GM21737 (cell line): ENCODE results near the gene ZBTB4.

ENCODE experiments used
- ATAC-seq: cut with Tn5 transposase; IDR thresholded peaks from one replicate; pipeline ENCODE4 v1.9.1; 2021; ENCODE audit warnings: mild to moderate bottlenecking, moderate library complexity; ENCODE audit not compliant: unreplicated experiment

The ZBTB4 gene

DNA sequence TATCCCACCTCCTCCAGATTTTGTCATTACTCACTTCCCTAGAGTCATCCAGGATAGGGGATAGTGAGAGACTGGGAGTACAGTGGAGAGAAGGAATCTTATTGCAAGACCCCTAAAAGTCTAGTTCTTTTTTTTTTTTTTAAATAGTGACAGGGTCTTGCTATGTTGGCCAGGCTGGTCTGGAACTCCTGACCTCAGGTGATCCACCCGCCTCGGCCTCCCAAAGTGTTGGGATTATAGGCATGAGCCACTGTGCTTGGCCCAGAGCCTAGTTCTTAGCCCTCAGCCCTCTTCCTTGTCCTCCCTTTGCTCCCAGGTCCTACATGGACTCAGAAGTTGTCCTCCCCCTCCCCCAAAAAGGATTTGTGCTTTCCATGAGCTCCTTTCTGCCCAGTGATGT lies 37.3 kb downstream of the ZBTB4 start:
- ATAC-seq: no peak

DNA sequence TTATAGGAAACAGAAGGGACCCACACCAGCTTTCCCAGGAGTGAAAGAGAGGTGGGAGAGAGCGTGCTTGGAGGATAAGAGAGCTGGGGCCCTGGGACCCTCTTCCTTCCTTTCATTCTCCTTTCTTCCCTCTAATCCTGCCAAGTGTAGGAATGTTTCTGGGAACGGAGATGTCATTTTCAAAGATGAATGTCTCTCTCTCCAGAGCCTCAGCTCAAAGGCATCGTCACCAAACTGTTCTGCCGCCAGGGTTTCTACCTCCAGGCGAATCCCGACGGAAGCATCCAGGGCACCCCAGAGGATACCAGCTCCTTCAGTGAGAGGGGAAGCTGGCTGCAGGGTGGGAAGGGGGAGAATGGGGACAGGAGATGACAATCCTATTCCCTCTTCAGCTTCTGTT lies 38.2 kb downstream of the ZBTB4 start:
- no peak for ATAC-seq

DNA sequence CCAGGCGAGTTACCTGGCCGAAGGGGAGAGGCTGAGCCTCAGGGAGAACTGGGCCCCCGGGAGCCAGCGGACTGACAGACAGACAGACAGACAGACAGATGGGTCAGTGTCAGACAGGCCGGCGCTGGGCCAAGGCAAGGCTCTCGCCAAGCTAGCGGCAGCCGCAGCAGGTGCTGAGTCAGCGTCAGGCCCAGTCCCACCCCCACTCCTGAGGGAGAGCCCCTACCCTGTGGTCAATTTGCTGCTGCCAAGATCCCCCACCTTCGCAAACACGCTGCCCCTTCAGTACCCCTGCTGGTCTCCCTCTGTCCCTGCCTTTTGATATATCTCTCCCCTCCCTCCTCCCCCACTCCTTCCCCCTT lies 38.6 kb downstream of the ZBTB4 start:
- no peak for ATAC-seq

DNA sequence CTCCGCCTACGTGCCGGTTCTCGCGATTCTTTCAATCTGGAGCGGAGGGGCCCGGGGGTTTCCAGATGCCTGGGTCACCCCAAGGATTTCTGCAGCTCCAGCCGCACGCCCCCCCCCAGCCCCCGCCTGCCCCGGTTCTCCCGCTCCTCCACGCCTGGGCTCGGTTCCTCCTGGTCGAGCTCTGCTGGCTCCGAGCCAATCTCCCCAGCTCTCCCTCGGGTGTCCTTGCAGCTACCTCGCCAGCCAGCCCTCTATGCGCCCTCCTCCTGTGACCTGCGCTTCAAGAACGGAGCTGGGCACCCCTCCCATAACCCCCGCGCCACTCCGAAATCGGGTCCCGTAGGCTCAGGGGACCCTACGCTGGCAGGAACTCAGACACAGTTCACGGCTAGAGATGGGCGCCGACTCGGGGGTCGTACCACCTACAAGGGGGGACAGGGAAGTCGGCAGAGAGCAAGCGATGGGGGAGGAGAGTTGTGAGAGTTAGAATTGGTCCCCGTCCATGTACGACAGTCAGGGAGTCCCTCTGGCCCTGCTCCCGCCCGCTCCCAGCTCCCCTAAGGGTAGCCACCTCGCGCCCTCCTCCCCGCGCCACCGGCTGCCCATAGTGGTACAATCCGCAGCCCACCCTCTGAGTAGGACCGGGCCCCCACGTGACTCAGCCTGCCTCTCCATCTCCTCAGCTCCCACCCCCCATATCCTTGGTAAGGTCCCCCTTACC lies 39.2 kb downstream of the ZBTB4 start:
- no peak for ATAC-seq

DNA sequence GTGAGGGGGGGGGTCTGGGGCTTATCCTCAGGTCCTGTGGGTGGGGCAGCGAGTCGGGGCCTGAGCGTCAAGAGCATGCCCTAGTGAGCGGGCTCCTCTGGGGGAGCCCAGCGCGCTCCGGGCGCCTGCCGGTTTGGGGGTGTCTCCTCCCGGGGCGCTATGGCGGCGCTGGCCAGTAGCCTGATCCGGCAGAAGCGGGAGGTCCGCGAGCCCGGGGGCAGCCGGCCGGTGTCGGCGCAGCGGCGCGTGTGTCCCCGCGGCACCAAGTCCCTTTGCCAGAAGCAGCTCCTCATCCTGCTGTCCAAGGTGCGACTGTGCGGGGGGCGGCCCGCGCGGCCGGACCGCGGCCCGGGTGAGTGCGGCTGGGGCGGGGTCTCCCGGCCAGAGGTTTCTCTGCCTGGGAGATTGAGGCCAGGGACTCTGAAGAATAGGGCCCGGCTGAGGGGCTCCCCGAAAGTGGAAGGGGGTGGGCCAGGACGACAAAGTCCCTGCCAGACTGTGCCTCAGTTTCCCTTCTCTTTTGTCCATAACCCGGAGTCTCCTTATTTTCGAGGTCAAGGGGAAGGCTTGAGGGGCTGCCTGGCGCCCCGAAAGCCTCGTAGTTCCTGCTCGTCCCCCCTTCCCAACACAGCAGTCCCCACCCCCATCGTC lies 39.8 kb downstream of the ZBTB4 start, which contains the start of gene FGF11:
Gene FGF11, plus strand, starts transcription at position 51 of the 651 bp plus-strand sequence. Its CDS starts 109 bp downstream, at position 160.
- no peak for ATAC-seq

DNA sequence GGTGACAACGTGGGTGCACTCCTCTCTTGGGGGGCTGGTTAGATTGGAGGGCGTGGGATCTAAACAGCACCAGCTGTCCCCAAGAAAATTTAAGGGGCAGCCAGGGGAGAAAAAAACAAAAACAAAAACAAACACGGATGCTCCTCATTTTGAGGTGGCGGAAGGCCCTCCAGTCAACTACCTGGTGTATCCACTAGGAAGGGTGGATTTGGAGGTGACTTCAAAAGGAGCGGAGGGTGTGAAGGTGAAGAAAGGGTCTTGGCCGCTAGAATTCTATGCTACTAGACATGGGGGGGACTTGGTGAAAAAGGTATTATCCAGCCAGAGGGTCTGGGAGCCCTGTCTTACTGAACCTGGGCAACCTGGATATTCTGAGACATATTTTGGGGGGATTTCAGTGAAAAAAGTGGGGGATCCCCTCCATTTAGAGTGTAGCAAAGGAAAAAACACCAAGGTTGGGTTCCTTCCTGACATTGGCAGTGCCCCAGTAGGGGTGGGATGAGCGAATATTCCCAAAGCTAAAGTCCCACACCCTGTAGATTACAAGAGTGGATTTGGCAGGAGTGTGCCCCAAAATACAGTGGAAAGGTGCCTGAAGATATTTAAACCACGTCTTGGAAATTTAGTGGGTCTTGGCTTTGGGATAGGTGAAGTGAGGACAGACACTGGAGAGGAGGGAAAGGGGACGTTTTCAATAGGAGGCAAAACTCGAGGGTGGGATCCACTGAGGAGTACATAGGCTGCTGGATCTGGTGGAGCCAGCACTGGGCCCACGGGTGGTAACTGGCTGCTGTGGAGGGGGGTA lies 40.6 kb downstream of the ZBTB4 start:
- no peak for ATAC-seq

DNA sequence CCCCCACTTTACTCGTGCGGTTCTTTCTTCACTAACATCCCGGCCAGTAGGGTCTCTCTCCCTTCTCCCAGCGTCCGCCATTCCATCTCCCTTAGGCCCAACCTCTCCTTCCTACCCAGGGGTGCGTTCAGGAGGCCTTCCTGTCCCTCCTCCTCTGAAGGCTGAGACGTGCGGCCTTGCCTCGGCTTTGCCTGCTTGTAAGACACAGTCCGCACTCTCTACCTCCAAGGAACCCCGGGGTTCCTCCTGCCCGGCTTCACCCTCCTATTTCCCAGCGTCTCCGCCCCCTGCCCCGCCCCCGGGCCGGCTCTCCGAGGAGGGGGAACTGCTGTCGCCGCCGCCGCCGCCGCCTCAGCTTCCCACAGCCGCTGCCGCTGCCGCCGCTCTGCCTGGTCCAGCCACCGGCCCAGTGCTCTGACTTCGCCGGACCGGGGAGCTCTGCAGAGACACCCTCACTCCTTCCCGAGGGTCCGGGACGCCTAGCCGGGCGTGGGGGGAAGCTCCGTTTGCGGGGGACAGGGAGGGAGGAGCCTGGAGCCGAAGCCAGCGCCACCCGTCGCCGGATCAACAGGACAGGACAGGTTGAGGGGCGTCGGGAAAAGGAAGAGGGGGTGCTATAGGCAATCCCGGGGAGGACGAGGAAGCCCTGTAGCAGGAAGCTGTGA lies 41.3 kb downstream of the ZBTB4 start:
- no peak for ATAC-seq

DNA sequence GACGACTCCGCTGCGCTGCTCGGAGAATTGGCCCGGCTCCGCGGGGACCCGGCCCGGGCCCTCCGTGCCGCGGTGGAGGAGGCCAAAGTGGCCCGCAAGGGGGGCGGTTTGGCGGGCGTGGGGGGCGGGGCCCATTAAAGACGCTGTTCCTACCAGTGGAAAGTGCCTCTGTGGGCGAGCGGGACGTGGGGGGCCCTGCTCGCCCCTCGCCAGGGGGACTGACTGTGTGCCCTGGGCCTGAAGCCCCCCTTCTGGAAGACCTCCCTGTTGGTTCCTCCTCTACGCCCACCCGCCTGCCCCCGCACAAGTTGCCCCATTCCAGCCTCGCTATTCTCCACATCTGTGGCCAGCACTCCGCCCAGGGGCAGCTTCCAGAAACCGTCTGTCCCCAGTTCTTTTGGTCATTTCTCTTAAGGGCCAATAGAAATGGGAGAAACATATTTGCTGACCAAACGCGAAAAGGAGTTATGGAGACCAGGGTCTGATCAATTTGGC lies 42.0 kb downstream of the ZBTB4 start:
- no peak for ATAC-seq

DNA sequence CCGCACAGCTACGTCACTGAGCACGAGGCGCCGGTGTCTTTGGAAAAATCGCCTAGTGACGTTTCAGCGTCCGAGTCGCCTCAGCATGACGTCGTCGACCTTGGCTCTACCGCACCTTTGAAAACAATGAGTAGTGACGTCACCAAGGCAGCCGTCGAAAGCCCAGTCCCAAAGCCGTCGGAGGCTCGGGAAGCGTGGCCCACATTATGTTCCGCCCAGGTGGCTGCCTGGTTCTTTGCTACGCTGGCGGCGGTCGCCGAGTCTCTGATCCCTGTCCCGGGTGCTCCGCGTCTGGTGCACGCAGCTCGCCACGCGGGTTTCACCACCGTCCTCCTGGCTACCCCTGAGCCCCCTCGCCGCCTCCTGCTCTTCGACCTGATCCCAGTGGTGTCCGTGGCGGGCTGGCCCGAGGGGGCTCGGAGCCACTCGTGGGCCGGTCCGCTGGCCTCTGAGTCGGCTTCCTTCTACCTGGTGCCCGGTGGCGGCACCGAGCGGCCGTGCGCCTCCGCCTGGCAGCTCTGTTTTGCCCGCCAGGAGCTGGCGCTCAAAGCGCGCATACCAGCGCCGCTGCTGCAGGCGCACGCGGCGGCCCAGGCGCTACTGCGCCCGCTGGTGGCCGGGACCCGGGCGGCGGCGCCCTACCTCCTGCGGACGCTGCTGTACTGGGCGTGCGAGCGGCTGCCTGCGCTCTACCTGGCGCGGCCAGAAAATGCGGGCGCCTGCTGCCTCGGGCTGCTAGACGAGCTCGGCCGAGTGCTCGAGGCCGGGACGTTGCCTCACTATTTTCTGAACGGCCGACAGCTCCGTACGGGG lies 42.7 kb downstream of the ZBTB4 start:
- peak; percentile 31 for ATAC-seq

DNA sequence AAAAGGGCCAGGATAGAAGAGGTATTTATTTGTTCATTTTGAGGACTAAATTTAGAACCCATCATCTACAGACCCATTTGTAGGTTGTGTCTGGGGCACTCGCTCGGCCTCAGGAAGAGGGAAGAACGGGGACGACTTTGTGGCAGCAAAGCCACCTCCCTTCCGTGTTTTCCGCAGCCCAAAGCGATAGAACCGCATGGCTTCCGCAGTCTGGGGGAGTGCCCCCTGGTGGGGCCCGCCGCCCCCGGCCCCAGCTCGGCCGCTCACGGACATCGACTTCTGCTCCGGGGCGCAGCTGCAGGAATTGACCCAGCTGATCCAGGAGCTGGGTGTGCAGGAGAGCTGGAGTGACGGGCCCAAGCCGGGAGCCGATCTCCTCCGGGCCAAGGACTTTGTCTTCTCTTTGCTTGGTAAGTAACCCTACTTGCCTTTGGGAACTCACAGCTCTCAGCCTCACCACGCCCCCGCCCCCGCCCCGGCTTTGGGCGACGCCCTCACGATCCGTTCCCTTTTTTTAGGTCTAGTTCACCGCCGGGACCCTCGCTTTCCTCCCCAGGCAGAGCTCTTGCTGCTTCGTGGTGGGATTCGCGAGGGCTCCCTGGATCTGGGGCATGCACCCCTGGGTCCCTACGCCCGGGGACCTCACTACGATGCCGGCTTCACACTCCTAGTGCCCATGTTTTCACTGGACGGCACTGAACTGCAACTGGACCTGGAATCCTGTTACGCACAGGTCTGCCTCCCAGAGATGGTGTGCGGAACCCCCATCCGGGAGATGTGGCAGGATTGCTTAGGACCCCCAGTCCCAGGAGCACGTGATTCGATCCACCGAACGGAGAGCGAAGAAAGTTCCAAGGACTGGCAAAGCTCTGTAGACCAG lies 43.5 kb downstream of the ZBTB4 start:
- ATAC-seq: peak; percentile 24

DNA sequence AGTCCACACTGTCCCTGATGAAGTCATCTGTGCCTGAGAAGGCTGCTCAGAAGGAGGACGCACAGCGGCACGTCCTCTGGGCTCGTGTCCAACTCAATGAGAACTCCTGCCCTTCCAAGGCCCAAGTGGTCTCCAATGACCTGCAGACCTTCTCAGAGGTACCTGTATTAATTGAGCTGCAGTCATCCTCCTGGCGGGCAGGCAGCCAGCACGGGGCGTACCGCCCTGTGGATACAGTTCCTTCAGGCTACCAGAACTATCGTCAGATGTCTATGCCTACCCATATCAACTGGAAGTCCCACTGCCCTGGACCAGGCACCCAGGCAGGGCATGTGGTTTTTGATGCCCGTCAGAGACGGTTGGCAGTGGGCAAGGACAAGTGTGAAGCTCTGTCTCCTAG lies 47.1 kb downstream of the ZBTB4 start:
- ATAC-seq: no peak

DNA sequence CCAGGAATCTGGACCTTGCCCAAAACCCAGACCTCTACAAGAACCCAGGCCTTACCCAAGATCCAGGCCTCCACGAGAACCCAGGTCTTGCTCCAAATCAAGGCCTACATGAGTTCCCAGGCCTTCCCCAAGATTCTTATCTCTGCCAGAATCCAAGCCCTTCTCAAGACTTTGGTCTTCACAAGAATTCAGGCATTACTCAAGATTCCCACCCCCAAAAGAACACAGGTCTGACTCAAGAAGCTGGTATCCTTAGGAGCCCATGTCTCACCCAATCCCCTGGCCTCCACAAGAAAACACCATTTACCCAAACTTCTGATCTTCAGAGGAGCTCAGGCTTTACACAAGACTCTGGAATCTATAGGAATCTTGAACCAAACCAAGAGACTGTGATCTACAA lies 48.2 kb downstream of the ZBTB4 start:
- no peak for ATAC-seq

DNA sequence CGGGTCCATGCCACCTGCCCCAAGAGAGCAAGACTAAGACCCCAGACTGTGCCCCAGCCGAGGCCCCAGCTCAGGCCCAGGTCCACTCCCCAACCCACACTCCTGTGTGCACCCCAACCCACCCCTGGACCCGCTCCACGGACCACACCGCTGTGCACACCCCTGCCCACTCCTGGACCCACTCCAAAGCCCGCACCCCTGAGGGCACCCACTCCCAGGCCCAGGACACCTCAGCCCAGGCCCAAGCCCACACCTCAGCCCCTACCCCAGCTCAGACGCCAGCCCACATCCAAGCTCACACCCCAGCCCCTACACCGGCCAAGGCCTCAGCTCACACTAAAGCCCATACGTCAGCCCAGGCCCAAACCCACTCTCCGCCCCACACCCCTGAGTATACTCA lies 49.7 kb downstream of the ZBTB4 start:
- no peak for ATAC-seq

DNA sequence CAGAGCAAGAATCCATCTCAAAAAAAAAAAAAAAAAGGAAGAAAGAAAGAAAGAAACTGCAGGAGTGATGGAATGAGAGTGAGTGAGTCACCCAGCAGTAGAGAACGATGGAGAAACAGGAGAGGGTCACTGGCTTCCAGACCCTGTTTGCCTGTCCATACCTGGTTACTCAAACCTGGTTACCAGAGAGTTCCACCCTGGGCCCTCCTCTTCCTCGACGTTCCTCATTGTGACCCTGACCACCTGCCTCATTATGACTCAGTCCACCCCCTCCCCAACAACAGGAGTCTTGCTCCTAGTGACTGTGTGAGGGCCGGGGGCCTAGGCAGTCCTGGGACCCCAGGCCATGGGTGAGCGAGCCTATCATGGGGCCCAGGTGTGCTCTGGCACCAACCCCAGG lies 50.9 kb downstream of the ZBTB4 start, which contains the start of gene SPEM3:
Gene SPEM3, plus strand, starts transcription at position 301 of the 400 bp plus-strand sequence. Its CDS starts 46 bp downstream, at position 347.
- ATAC-seq: no peak

DNA sequence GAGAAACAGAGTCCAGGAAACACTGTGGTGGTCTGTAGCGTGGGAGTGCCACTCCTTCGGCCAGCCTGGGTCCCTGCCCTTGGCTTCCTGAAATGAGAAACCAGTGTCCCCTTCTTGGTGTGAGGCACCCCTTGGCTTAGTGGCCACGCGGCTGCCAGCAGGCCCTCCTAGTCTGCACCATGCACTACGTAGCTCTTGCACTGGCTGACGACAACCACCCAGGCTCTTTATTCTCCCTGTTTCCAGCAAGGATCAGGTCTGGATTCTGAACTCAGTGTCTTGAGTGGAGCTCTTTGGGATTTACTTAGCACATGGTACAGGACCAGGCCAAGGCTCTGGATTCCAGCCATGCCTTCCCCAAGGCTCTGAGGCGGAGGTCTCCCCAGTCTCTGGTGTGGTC lies 51.9 kb downstream of the ZBTB4 start:
- ATAC-seq: no peak

DNA sequence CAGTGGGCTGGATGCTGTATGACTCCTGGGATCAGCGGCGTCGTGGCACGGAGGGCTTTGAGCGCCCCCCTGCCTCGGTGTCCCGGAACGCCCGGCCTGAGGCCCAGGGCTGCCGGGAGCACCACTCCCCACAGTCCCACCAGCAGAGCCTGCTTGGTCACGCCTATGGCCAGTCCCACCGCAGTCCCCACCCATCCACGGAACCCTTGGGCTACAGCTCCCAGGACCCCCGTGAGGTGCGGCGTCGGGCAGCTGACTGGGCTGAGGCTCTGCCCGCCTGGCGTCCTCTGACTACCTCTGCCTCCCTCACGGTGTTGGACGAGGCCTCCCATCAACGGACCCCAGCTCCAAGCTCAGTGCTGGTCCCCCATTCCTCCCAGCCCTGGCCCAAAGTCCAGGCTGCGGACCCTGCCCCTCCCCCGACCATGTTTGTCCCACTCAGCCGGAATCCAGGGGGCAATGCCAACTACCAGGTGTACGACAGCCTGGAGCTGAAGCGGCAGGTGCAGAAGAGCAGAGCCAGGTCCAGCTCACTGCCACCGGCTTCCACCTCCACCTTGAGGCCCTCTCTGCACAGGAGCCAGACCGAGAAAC lies 52.4 kb downstream of the ZBTB4 start:
- no peak for ATAC-seq

DNA sequence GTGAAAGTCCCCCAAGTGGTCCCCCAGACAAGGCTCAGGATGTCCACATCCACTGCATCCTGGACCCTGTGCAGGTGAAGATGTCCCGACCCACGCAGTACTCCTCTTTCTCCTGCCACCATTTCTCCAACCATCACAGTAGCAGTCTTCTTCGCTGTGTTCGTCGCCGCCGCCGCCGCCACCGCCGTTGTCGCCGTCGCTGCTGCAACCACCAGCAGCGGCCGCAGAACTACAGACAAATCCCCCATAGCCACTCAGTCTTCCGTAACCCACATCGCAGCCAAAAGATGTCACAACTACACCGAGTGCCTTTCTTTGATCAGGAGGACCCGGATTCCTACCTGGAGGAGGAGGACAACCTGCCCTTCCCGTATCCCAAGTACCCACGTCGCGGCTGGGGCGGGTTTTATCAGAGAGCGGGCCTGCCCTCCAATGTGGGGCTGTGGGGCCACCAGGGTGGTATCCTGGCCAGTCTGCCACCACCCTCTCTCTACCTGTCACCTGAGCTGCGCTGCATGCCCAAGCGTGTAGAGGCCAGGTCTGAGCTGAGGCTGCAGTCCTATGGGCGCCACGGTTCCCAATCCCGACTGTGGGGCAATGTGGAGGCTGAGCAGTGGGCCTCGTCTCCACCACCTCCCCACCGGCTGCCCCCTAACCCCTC lies 53.1 kb downstream of the ZBTB4 start:
- no peak for ATAC-seq

DNA sequence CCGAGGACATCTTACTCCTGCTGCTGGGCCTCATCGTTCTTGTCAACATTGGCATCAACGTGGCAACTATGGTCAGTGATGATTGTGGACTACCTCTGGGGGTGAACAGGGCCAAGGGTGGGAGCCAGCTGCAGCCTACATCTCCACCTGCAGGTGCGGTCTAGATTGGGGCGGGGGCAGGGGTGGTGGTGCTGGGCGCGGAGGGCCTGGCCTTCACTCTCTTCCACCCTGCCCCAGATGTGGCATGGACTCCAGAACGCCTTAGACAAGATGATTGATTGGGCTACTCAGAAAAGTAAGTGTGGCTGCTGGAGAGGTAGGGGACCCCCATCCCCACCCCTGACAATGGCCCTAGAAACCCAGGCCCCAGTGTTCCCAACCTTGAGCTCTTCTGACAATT lies 53.7 kb downstream of the ZBTB4 start:
- ATAC-seq: no peak
